ENCODE data around the gene MYL12A.

The MYL12A gene

DNA sequence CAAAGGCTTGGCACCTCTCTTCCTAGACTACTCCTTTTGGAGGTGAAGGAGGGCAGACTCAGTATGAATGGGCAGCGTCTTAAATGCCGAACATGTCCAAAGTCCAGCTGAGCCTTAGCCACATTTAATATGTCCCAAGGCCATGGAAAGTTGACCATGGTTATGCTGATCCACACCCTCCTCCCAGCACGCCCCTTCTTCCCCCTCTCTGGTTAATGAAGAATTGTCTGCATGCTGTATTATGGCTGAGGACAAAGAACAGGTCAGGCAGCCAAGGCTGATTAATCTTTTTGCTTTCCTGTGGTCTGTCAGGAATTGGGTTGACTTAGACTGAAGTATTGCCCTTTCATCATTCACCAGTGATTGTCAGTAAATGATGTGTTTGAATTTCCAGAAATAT is 22.0 kb upstream of the MYL12A start:
- Histone ChIP-seq H4K8ac (ENCODE audit: low read depth, low read length) (no peak overlapping the region), H3K27me3 (ENCODE audit: control insufficient read depth in 3 of 3, insufficient read depth in 3 of 3, low read depth in 1 of 3, low read length in 3 of 3) (no peaks in the 10 kb centered on the region), H3K36me3 (replicated peaks in 1 of 2; ENCODE audit: control insufficient read depth in 2 of 2, insufficient read depth in 2 of 2, low read length in 2 of 2) (no peaks in the 10 kb centered on the region), H3K4me1 (ENCODE audit: control insufficient read depth in 2 of 2, insufficient read depth in 1 of 2, low read depth in 1 of 2, low read length in 2 of 2) (peaks cover 2 to 5% of the 10 kb centered on the region in 2 donors), H2AK5ac (ENCODE audit: low read depth, low read length) (no peak overlapping the region), H3K14ac (ENCODE audit: low read length) (no peak overlapping the region), H4K91ac (ENCODE audit: low read depth, low read length, poor library complexity) (no peak overlapping the region), H2BK120ac (ENCODE audit: low read depth, low read length) (no peak overlapping the region), H3K4me3 (ENCODE audit: low read length in 2 of 2) (no peak overlapping the region), H2BK15ac (ENCODE audit: low read length) (no peak overlapping the region), H3K9me3 (replicated peaks in 1 of 2; ENCODE audit: control insufficient read depth in 2 of 2, insufficient read depth in 1 of 2, low read depth in 1 of 2, low read length in 2 of 2) (no peaks in the 10 kb centered on the region), H3K27ac (replicated peaks; ENCODE audit: low read length) (no peak overlapping the region), H3K4ac (ENCODE audit: low read length) (no peak overlapping the region), H3K4me2 (ENCODE audit: insufficient read depth, low read length, poor library complexity, severe bottlenecking) (no peak overlapping the region), H3K18ac (ENCODE audit: low read length) (no peak overlapping the region), H3K9ac (ENCODE audit: low read depth, low read length, poor library complexity) (no peak overlapping the region), H3K23ac (ENCODE audit: low read depth, low read length, poor library complexity) (no peak overlapping the region), H2BK5ac (ENCODE audit: low read length) (no peak overlapping the region), H3K79me1 (ENCODE audit: low read depth, low read length) (no peaks in the 10 kb centered on the region), H2BK12ac (ENCODE audit: low read length) (no peak overlapping the region), H2AFZ (ENCODE audit: low read length) (no peak overlapping the region)
- WGBS, 2 donors (ENCODE audit: extremely low coverage in 2 of 2, insufficient read length in 2 of 2, insufficient replicate concordance in 1 of 2) = no CpG with 5 or more reads among the region's 3 CpGs
- no peak for DNase-seq (ENCODE audit: low spot score)

DNA sequence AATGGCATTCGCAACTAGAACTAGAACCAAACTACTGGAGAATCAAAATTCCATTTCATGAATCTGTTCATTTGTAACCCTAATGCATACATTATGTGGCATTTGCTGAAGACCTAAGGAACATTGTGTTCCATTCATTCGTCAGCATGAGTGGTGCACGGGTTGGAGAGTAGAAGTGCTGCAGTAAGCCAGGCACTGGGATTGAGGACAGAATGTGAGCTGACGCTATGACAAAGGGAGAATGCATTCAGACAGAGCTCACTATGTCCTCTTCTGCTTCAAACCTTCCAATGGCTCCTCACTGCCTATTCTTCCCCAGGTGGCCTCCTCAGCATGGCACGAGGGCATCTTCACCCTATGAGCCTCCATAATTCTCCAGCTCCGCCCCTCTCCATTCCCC is 21.6 kb upstream of the MYL12A start:
- H2BK5ac ChIP-seq (ENCODE audit: low read length) = no peak overlapping the region
- no peak overlapping the region for H3K27ac ChIP-seq (replicated peaks; ENCODE audit: low read length)
- H4K8ac ChIP-seq (ENCODE audit: low read depth, low read length) = no peak overlapping the region
- H3K4me3 ChIP-seq (ENCODE audit: low read length in 2 of 2) = no peak overlapping the region
- H3K4ac ChIP-seq (ENCODE audit: low read length) = no peak overlapping the region
- H3K4me1 ChIP-seq (ENCODE audit: control insufficient read depth in 2 of 2, insufficient read depth in 1 of 2, low read depth in 1 of 2, low read length in 2 of 2) = peaks cover 2 to 5% of the 10 kb centered on the region in 2 donors
- no peaks in the 10 kb centered on the region for H3K36me3 ChIP-seq (replicated peaks in 1 of 2; ENCODE audit: control insufficient read depth in 2 of 2, insufficient read depth in 2 of 2, low read length in 2 of 2)
- no peak overlapping the region for H2BK120ac ChIP-seq (ENCODE audit: low read depth, low read length)
- no peak overlapping the region for H3K4me2 ChIP-seq (ENCODE audit: insufficient read depth, low read length, poor library complexity, severe bottlenecking)
- H3K9ac ChIP-seq (ENCODE audit: low read depth, low read length, poor library complexity) = no peak overlapping the region
- H3K9me3 ChIP-seq (replicated peaks in 1 of 2; ENCODE audit: control insufficient read depth in 2 of 2, insufficient read depth in 1 of 2, low read depth in 1 of 2, low read length in 2 of 2) = no peaks in the 10 kb centered on the region
- no CpG with 5 or more reads among the region's 6 CpGs for WGBS, 2 donors (ENCODE audit: extremely low coverage in 2 of 2, insufficient read length in 2 of 2, insufficient replicate concordance in 1 of 2)
- H3K14ac ChIP-seq (ENCODE audit: low read length) = no peak overlapping the region
- no peak overlapping the region for H2BK15ac ChIP-seq (ENCODE audit: low read length)
- H2AFZ ChIP-seq (ENCODE audit: low read length) = no peak overlapping the region
- H2BK12ac ChIP-seq (ENCODE audit: low read length) = no peak overlapping the region
- no peak for DNase-seq (ENCODE audit: low spot score)
- no peaks in the 10 kb centered on the region for H3K27me3 ChIP-seq (ENCODE audit: control insufficient read depth in 3 of 3, insufficient read depth in 3 of 3, low read depth in 1 of 3, low read length in 3 of 3)
- peak overlapping the region; percentile 47 for H3K23ac ChIP-seq (ENCODE audit: low read depth, low read length, poor library complexity)
- H3K79me1 ChIP-seq (ENCODE audit: low read depth, low read length) = no peaks in the 10 kb centered on the region
- no peak overlapping the region for H2AK5ac ChIP-seq (ENCODE audit: low read depth, low read length)
- no peak overlapping the region for H4K91ac ChIP-seq (ENCODE audit: low read depth, low read length, poor library complexity)
- peak overlapping the region; percentile 30 for H3K18ac ChIP-seq (ENCODE audit: low read length)

DNA sequence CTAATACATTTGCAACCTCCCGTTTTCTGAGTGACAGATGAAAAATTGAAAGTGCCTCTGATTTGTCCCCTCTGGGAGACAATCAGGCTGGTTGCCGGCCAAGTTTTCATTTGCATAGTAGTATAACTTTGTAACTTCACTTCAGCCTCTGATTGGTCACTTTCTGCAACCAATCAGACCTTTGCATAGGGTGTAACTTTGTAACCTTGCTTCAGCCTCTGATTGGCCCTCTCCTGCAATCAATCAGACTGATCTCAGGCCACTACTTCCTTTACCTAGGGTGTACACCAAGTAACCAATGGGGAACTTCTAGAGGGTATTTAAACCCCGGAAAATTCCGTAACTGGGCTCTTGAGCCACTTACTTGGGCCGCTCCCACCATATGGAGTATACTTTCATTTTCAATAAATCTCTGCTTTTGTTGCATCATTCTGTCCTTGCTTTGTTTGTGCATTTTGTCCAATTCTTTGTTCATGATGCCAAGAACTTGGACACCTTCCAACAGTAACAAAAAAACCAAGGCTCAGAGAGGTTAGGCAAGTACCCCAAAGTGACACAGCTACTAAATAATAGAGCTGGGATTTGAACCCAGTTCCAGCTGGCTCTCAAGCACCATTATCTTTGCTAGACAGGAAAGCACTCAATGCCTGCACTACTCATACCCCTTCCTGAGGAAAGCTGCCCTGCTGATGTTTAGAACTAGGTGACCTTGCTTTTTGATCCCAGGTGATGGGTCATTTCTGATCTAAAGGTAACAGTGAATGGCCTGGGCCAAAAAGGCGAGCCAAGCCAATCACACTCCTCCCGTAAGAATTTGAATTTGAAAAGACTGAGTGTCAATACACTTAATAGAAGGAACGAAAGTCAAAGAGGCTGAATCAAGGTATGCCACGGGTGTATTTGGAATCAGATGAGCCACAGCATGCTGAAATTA is 16.9 kb upstream of the MYL12A start:
- H3K23ac ChIP-seq (ENCODE audit: low read depth, low read length, poor library complexity) = no peak overlapping the region
- H4K8ac ChIP-seq (ENCODE audit: low read depth, low read length) = no peak overlapping the region
- no CpG with 5 or more reads among the region's 9 CpGs for WGBS, 2 donors (ENCODE audit: extremely low coverage in 2 of 2, insufficient read length in 2 of 2, insufficient replicate concordance in 1 of 2)
- H4K91ac ChIP-seq (ENCODE audit: low read depth, low read length, poor library complexity) = no peak overlapping the region
- no peak overlapping the region for H3K4ac ChIP-seq (ENCODE audit: low read length)
- H2BK15ac ChIP-seq (ENCODE audit: low read length) = no peak overlapping the region
- no peaks in the 10 kb centered on the region for H3K79me1 ChIP-seq (ENCODE audit: low read depth, low read length)
- H3K27me3 ChIP-seq (ENCODE audit: control insufficient read depth in 3 of 3, insufficient read depth in 3 of 3, low read depth in 1 of 3, low read length in 3 of 3) = no peaks in the 10 kb centered on the region
- H3K4me1 ChIP-seq (ENCODE audit: control insufficient read depth in 2 of 2, insufficient read depth in 1 of 2, low read depth in 1 of 2, low read length in 2 of 2) = peaks cover under 1 to 3% of the 10 kb centered on the region in 2 donors
- H2BK12ac ChIP-seq (ENCODE audit: low read length) = no peak overlapping the region
- no peak overlapping the region for H2BK120ac ChIP-seq (ENCODE audit: low read depth, low read length)
- no peaks in the 10 kb centered on the region for H3K36me3 ChIP-seq (replicated peaks in 1 of 2; ENCODE audit: control insufficient read depth in 2 of 2, insufficient read depth in 2 of 2, low read length in 2 of 2)
- H2BK5ac ChIP-seq (ENCODE audit: low read length) = no peak overlapping the region
- no peak overlapping the region for H3K9ac ChIP-seq (ENCODE audit: low read depth, low read length, poor library complexity)
- H3K27ac ChIP-seq (replicated peaks; ENCODE audit: low read length) = no peak overlapping the region
- no peak overlapping the region for H3K4me3 ChIP-seq (ENCODE audit: low read length in 2 of 2)
- no peak overlapping the region for H2AK5ac ChIP-seq (ENCODE audit: low read depth, low read length)
- no peak overlapping the region for H3K14ac ChIP-seq (ENCODE audit: low read length)
- H3K9me3 ChIP-seq (replicated peaks in 1 of 2; ENCODE audit: control insufficient read depth in 2 of 2, insufficient read depth in 1 of 2, low read depth in 1 of 2, low read length in 2 of 2) = no peaks in the 10 kb centered on the region
- DNase-seq (ENCODE audit: low spot score) = no peak
- no peak overlapping the region for H3K4me2 ChIP-seq (ENCODE audit: insufficient read depth, low read length, poor library complexity, severe bottlenecking)
- H2AFZ ChIP-seq (ENCODE audit: low read length) = no peak overlapping the region
- no peak overlapping the region for H3K18ac ChIP-seq (ENCODE audit: low read length)

DNA sequence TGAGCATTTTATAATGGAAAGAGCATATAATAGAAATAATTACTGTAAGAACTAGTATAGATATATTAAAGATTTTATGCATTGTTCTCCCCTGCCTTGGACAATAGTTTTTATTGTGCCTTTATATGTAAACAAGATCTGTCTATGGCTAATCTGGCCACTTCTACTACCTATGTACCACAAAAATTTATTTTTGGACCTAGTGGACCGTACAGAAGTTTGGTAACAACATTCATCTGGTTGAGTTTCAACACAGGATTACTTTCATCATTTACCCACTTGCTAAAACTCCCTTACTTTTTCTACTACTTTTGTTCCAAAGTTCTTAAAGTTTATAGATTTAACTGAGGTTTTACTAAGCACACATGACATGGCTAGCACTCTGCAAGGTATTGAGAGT is 14.6 kb upstream of the MYL12A start:
- H3K18ac ChIP-seq (ENCODE audit: low read length) = no peak overlapping the region
- no peak overlapping the region for H2BK5ac ChIP-seq (ENCODE audit: low read length)
- DNase-seq (ENCODE audit: low spot score) = no peak
- no CpG with 5 or more reads among the region's 1 CpG for WGBS, 2 donors (ENCODE audit: extremely low coverage in 2 of 2, insufficient read length in 2 of 2, insufficient replicate concordance in 1 of 2)
- no peak overlapping the region for H3K27ac ChIP-seq (replicated peaks; ENCODE audit: low read length)
- H4K8ac ChIP-seq (ENCODE audit: low read depth, low read length) = no peak overlapping the region
- H3K4me3 ChIP-seq (ENCODE audit: low read length in 2 of 2) = no peak overlapping the region
- H3K79me1 ChIP-seq (ENCODE audit: low read depth, low read length) = no peaks in the 10 kb centered on the region
- no peak overlapping the region for H4K91ac ChIP-seq (ENCODE audit: low read depth, low read length, poor library complexity)
- H3K23ac ChIP-seq (ENCODE audit: low read depth, low read length, poor library complexity) = no peak overlapping the region
- no peak overlapping the region for H3K14ac ChIP-seq (ENCODE audit: low read length)
- H2BK120ac ChIP-seq (ENCODE audit: low read depth, low read length) = no peak overlapping the region
- no peak overlapping the region for H2BK15ac ChIP-seq (ENCODE audit: low read length)
- no peak overlapping the region for H3K4ac ChIP-seq (ENCODE audit: low read length)
- H2BK12ac ChIP-seq (ENCODE audit: low read length) = no peak overlapping the region
- H3K27me3 ChIP-seq (ENCODE audit: control insufficient read depth in 3 of 3, insufficient read depth in 3 of 3, low read depth in 1 of 3, low read length in 3 of 3) = no peaks in the 10 kb centered on the region
- H2AFZ ChIP-seq (ENCODE audit: low read length) = no peak overlapping the region
- no peak overlapping the region for H3K9ac ChIP-seq (ENCODE audit: low read depth, low read length, poor library complexity)
- H3K9me3 ChIP-seq (replicated peaks in 1 of 2; ENCODE audit: control insufficient read depth in 2 of 2, insufficient read depth in 1 of 2, low read depth in 1 of 2, low read length in 2 of 2) = peaks cover 0 to under 1% of the 10 kb centered on the region in 2 donors
- no peaks in the 10 kb centered on the region for H3K36me3 ChIP-seq (replicated peaks in 1 of 2; ENCODE audit: control insufficient read depth in 2 of 2, insufficient read depth in 2 of 2, low read length in 2 of 2)
- H2AK5ac ChIP-seq (ENCODE audit: low read depth, low read length) = no peak overlapping the region
- no peak overlapping the region for H3K4me2 ChIP-seq (ENCODE audit: insufficient read depth, low read length, poor library complexity, severe bottlenecking)
- no peaks in the 10 kb centered on the region for H3K4me1 ChIP-seq (ENCODE audit: control insufficient read depth in 2 of 2, insufficient read depth in 1 of 2, low read depth in 1 of 2, low read length in 2 of 2)

Data from neuronal stem cell (in vitro differentiated cells).